Measurements from ENCODE around the gene NFE2L2. TPM values are rescaled to one million over a fixed set of nuclear protein-coding genes. Genes with fewer than 3 reads are reported as not detected.
A peak's percentile ranks its signal among the peaks of the same experiment; 100 is the strongest.
"Not testable (repeated sequence)": the region's sequence is repeated elsewhere in the genome, so short reads cannot be mapped to it uniquely, and the experiment has no call there.

The NFE2L2 gene
- total and polyA plus RNA-seq, 2 experiments from 2014 or later = 35.0 to 39.1 TPM

DNA sequence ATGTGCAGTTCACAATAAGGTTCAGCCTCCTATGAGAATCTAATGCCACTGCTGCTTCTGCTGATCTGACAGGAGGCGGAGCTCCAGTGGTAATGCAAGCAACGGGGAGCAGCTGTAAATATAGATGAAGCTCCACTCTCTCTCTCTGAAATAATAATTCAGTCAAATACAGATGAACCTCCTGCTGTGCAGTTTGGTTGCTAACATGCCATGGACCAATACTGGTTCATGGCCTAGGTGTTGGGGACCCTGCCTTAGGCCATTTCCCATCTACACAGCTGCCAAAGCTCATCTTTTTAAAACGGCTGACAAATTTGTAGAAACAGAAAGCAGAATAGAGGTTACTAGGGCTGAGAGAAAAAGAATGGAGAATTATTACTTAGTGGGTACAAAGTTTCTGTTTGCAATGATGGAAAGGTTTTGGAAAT is 62.6 kb downstream of the NFE2L2 start (continued):
- TF ChIP-seq REST (IDR thresholded peaks at IDR 0.05; ENCODE audit: unreplicated experiment) = no peak
- no peak for TF ChIP-seq JUNB (IDR thresholded peaks at IDR 0.05; ENCODE audit: unreplicated experiment)
- TF ChIP-seq STAT1 (IDR thresholded peaks at IDR 0.05; ENCODE audit: unreplicated experiment) = no peak

- not testable (repeated sequence) for H3K27ac Mint-ChIP-seq; H3K9me2 ChIP-seq (ENCODE audit: insufficient read depth); H3F3A ChIP-seq (replicated peaks; ENCODE audit: low read depth); H3K4me3 Mint-ChIP-seq; H3K36me3 ChIP-seq (ENCODE audit: insufficient read depth); H3K36me3 Mint-ChIP-seq (ENCODE audit: low read depth); H3K9me3 Mint-ChIP-seq; H3K27ac ChIP-seq (ENCODE audit: low read depth); H2AFZ ChIP-seq; ATAC-seq; DNase-seq (ENCODE audit: low spot score); H4K20me1 ChIP-seq (replicated peaks; ENCODE audit: insufficient read depth); H3K4me3 ChIP-seq; H3K79me2 ChIP-seq (replicated peaks; ENCODE audit: insufficient read depth); H3K4me2 ChIP-seq; H3K27me3 Mint-ChIP-seq (ENCODE audit: insufficient read depth, low read depth, poor library complexity)
- peaks cover 13% of the 10 kb centered on the region; the same call in 1 of the 2 replicates for H3K27me3 ChIP-seq (ENCODE audit: insufficient read depth)
- H3K4me1 ChIP-seq (ENCODE audit: insufficient read depth) = peaks cover 13% of the 10 kb centered on the region
- H3K4me1 Mint-ChIP-seq = peaks cover 19% of the 10 kb centered on the region
Observed at GRCh38 chr2:177200419-177200818, 64.1 kb downstream of the NFE2L2 start.

- Mint-ChIP-seq H3K4me3 (no peak overlapping the region), H3K27ac (no peak overlapping the region), H3K9me3 (no peaks in the 10 kb centered on the region), H3K36me3 (ENCODE audit: low read depth) (no peaks in the 10 kb centered on the region), H3K4me1 (no peaks in the 10 kb centered on the region), H3K27me3 (ENCODE audit: insufficient read depth, low read depth, poor library complexity) (no peaks in the 10 kb centered on the region)
- Histone ChIP-seq H3K36me3 (ENCODE audit: insufficient read depth) (no peaks in the 10 kb centered on the region), H3F3A (replicated peaks; ENCODE audit: low read depth) (no peaks in the 10 kb centered on the region), H4K20me1 (replicated peaks; ENCODE audit: insufficient read depth) (no peaks in the 10 kb centered on the region), H3K9me2 (ENCODE audit: insufficient read depth) (no peaks in the 10 kb centered on the region), H3K27me3 (ENCODE audit: insufficient read depth) (no peaks in the 10 kb centered on the region), H3K4me1 (ENCODE audit: insufficient read depth) (no peaks in the 10 kb centered on the region), H2AFZ (no peak overlapping the region), H3K4me3 (no peak overlapping the region), H3K79me2 (replicated peaks; ENCODE audit: insufficient read depth) (no peaks in the 10 kb centered on the region), H3K4me2 (no peak overlapping the region), H3K27ac (ENCODE audit: low read depth) (no peak overlapping the region)
- ATAC-seq (peak; percentile 93), DNase-seq (ENCODE audit: low spot score) (no peak)
- TF ChIP-seq EZH2 (IDR thresholded peaks at IDR 0.05; ENCODE audit: low read depth, unreplicated experiment) (no peak), CREB1 (CRISPR knock-in tag; IDR thresholded peaks at IDR 0.05; ENCODE audit: low read depth) (no peak)
- TF ChIP-seq, protein P1, sequence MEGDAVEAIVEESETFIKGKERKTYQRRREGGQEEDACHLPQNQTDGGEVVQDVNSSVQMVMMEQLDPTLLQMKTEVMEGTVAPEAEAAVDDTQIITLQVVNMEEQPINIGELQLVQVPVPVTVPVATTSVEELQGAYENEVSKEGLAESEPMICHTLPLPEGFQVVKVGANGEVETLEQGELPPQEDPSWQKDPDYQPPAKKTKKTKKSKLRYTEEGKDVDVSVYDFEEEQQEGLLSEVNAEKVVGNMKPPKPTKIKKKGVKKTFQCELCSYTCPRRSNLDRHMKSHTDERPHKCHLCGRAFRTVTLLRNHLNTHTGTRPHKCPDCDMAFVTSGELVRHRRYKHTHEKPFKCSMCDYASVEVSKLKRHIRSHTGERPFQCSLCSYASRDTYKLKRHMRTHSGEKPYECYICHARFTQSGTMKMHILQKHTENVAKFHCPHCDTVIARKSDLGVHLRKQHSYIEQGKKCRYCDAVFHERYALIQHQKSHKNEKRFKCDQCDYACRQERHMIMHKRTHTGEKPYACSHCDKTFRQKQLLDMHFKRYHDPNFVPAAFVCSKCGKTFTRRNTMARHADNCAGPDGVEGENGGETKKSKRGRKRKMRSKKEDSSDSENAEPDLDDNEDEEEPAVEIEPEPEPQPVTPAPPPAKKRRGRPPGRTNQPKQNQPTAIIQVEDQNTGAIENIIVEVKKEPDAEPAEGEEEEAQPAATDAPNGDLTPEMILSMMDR (conservative IDR thresholded peaks at IDR 0.05; ENCODE audit: low read depth in 2 of 2) = peak; percentile 53 to 66
- TF ChIP-seq, protein P2, sequence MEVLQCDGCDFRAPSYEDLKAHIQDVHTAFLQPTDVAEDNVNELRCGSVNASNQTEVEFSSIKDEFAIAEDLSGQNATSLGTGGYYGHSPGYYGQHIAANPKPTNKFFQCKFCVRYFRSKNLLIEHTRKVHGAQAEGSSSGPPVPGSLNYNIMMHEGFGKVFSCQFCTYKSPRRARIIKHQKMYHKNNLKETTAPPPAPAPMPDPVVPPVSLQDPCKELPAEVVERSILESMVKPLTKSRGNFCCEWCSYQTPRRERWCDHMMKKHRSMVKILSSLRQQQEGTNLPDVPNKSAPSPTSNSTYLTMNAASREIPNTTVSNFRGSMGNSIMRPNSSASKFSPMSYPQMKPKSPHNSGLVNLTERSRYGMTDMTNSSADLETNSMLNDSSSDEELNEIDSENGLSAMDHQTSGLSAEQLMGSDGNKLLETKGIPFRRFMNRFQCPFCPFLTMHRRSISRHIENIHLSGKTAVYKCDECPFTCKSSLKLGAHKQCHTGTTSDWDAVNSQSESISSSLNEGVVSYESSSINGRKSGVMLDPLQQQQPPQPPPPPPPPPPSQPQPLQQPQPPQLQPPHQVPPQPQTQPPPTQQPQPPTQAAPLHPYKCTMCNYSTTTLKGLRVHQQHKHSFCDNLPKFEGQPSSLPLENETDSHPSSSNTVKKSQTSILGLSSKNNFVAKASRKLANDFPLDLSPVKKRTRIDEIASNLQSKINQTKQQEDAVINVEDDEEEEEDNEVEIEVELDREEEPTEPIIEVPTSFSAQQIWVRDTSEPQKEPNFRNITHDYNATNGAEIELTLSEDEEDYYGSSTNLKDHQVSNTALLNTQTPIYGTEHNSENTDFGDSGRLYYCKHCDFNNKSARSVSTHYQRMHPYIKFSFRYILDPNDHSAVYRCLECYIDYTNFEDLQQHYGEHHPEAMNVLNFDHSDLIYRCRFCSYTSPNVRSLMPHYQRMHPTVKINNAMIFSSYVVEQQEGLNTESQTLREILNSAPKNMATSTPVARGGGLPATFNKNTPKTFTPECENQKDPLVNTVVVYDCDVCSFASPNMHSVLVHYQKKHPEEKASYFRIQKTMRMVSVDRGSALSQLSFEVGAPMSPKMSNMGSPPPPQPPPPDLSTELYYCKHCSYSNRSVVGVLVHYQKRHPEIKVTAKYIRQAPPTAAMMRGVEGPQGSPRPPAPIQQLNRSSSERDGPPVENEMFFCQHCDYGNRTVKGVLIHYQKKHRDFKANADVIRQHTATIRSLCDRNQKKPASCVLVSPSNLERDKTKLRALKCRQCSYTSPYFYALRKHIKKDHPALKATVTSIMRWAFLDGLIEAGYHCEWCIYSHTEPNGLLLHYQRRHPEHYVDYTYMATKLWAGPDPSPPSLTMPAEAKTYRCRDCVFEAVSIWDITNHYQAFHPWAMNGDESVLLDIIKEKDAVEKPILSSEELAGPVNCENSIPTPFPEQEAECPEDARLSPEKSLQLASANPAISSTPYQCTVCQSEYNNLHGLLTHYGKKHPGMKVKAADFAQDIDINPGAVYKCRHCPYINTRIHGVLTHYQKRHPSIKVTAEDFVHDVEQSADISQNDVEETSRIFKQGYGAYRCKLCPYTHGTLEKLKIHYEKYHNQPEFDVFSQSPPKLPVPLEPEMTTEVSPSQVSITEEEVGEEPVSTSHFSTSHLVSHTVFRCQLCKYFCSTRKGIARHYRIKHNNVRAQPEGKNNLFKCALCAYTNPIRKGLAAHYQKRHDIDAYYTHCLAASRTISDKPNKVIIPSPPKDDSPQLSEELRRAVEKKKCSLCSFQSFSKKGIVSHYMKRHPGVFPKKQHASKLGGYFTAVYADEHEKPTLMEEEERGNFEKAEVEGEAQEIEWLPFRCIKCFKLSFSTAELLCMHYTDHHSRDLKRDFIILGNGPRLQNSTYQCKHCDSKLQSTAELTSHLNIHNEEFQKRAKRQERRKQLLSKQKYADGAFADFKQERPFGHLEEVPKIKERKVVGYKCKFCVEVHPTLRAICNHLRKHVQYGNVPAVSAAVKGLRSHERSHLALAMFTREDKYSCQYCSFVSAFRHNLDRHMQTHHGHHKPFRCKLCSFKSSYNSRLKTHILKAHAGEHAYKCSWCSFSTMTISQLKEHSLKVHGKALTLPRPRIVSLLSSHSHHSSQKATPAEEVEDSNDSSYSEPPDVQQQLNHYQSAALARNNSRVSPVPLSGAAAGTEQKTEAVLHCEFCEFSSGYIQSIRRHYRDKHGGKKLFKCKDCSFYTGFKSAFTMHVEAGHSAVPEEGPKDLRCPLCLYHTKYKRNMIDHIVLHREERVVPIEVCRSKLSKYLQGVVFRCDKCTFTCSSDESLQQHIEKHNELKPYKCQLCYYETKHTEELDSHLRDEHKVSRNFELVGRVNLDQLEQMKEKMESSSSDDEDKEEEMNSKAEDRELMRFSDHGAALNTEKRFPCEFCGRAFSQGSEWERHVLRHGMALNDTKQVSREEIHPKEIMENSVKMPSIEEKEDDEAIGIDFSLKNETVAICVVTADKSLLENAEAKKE (CRISPR knock-in tag; IDR thresholded peaks at IDR 0.05) = no peak
Observed at GRCh38 chr2:177195194-177195593, 69.3 kb downstream of the NFE2L2 start.

Data from GM23338 (cell line).